HCT116 (cell line): Measurements from ENCODE around the gene TICAM1. TPM values are rescaled to one million over a fixed set of nuclear protein-coding genes. Genes with fewer than 3 reads are reported as not detected.

Experiments
- ATAC-seq: fragments of 200-7000 bp; cut with Tn5 transposase; 2 replicates; pipeline ENCODE4 v1.9.1; 2020; ENCODE audit warnings: mild to moderate bottlenecking, moderate library complexity
- Bru-seq: library from RNA; stranded (reverse); fragments of 400-500 nt; gene quantifications from one replicate; lab custom pipeline; 2021; lab: Mats Ljungman, UMichigan
- BruChase-seq, 2 experiments: library from RNA; stranded (reverse); fragments of 400-500 nt; gene quantifications; one replicate each; lab custom pipeline; 2021; lab: Mats Ljungman, UMichigan
- BruUV-seq: library from RNA; stranded (reverse); fragments of 400-500 nt; replicated peaks from 2 replicates; lab custom pipeline; 2021; lab: Mats Ljungman, UMichigan
- CTCF ChIA-PET: fragments of 300-600 bp; sonication (Branson Sonifier 250); formaldehyde crosslinking; loops from one replicate; lab custom pipeline; 2021; ENCODE audit warnings: antibody characterized with exemption; lab: Charles Lee
- POLR2A ChIA-PET: fragments of 300-600, 350-600 bp; sonication (Branson Sonifier 250); formaldehyde crosslinking; loops from one replicate; lab custom pipeline; 2021; ENCODE audit warnings: antibody characterized with exemption; lab: Charles Lee
- RAD21 ChIA-PET, 2 experiments: fragments of 300-600 bp; sonication (Branson Sonifier 250); formaldehyde crosslinking; loops; one replicate each; lab custom pipeline; 2023; ENCODE audit warnings: low total read pairs in 2 of 2; ENCODE audit not compliant: uncharacterized antibody in 2 of 2, unreplicated experiment in 2 of 2, low non-redundant PET in 1 of 2; lab: Charles Lee
- DNase-seq: peaks from one replicate; pipeline ENCODE4 v3.0.0-alpha.2; 2010; ENCODE audit warnings: low read depth, low spot score
- H2AFZ ChIP-seq: fragments of 200-600 bp; shearing (Covaris generic), sonication (generic); 2 replicates; pipeline ENCODE4 v1.6.1; 2017; ENCODE audit warnings: low read depth, mixed run types, mixed read lengths, antibody characterized with exemption, low read length; ENCODE audit not compliant: poor library complexity, severe bottlenecking
- H3K27ac ChIP-seq: 2 replicates; pipeline ENCODE4 v1.5.1; 2012; ENCODE audit warnings: low read depth, low read length
- H3K27me3 ChIP-seq: fragments of 200-600 bp; sonication (generic); 2 replicates; pipeline ENCODE4 v1.6.1; 2016; ENCODE audit warnings: mixed run types, low read length, mixed read lengths; ENCODE audit not compliant: insufficient read depth
- H3K36me3 ChIP-seq, 2 experiments: fragments of 200-500 bp in 1 of 2; fragments of 200-600 bp in 1 of 2; sonication (Bioruptor generic) in 1 of 2; sonication (generic) in 1 of 2; 2 replicates each; pipeline versions ENCODE4 v1.5.1 to v1.6.1; 2014 to 2016; ENCODE audit warnings: low read length in 2 of 2, inconsistent platforms in 1 of 2, mixed read lengths in 1 of 2, mixed run types in 1 of 2; ENCODE audit not compliant: insufficient read depth in 2 of 2, control insufficient read depth in 1 of 2
- H3K4me1 ChIP-seq, 2 experiments: fragments of 200-600 bp in 1 of 2; sonication (generic) in 1 of 2; 2 replicates each; pipeline versions ENCODE4 v1.5.1 to v1.6.1; 2012 to 2017; ENCODE audit warnings: low read length in 2 of 2, inconsistent platforms in 1 of 2, mild to moderate bottlenecking in 1 of 2, mixed read lengths in 1 of 2, mixed run types in 1 of 2, moderate library complexity in 1 of 2; ENCODE audit not compliant: insufficient read depth in 2 of 2, control insufficient read depth in 1 of 2
- H3K4me2 ChIP-seq: fragments of 200-600 bp; sonication (generic); 2 replicates; pipeline ENCODE4 v1.6.1; 2017; ENCODE audit warnings: mixed run types, low read length, mixed read lengths
- H3K4me3 ChIP-seq, 2 experiments: fragments of 200-600 bp in 1 of 2; sonication (generic) in 1 of 2; replicated peaks in 1 of 2; 2 replicates each; pipeline ENCODE4 v1.5.1; 2011 to 2016; ENCODE audit warnings: low read length in 2 of 2, control low read depth in 1 of 2, low read depth in 1 of 2, mild to moderate bottlenecking in 1 of 2, mixed read lengths in 1 of 2, mixed run types in 1 of 2
- H3K79me2 ChIP-seq: fragments of 200-600 bp; sonication (generic); 2 replicates; pipeline ENCODE4 v1.6.1; 2017; ENCODE audit warnings: mild to moderate bottlenecking, mixed run types, low read length, moderate library complexity, mixed read lengths; ENCODE audit not compliant: insufficient read depth
- H3K9ac ChIP-seq: fragments of 200-600 bp; sonication (generic); 2 replicates; pipeline ENCODE4 v1.6.1; 2016; ENCODE audit warnings: low read length, mixed read lengths
- H3K9me2 ChIP-seq: fragments of 200-600 bp; sonication (generic), shearing (Covaris generic); 2 replicates; pipeline ENCODE4 v1.6.1; 2017; ENCODE audit warnings: mixed run types, mild to moderate bottlenecking, moderate library complexity; ENCODE audit not compliant: insufficient read depth
- H3K9me3 ChIP-seq, 2 experiments: fragments of 200-500 bp in 1 of 2; fragments of 200-600 bp in 1 of 2; sonication (Bioruptor generic) in 1 of 2; sonication (generic) in 1 of 2; 2 replicates each; pipeline ENCODE4 v1.6.1; 2014 to 2017; ENCODE audit warnings: low read length in 2 of 2, mixed read lengths in 2 of 2, inconsistent platforms in 1 of 2, low read depth in 1 of 2, mild to moderate bottlenecking in 1 of 2, mixed run types in 1 of 2, moderate library complexity in 1 of 2; ENCODE audit not compliant: control insufficient read depth in 1 of 2, insufficient read depth in 1 of 2
- H4K20me1 ChIP-seq: fragments of 200-600 bp; sonication (generic), shearing (Covaris generic); 2 replicates; pipeline ENCODE4 v1.6.1; 2017; ENCODE audit warnings: mixed run types, mild to moderate bottlenecking, moderate library complexity; ENCODE audit not compliant: insufficient read depth
- CEBPB ChIP-seq: IDR thresholded peaks from 2 replicates; pipeline ENCODE4 v1.6.1; 2012; ENCODE audit warnings: low read depth
- CTCF ChIP-seq, 3 experiments: fragments of 200-600 bp in 1 of 3; sonication (generic) in 1 of 3; IDR thresholded peaks in 2 of 3; conservative IDR thresholded peaks in 1 of 3; 2 replicates each; pipeline ENCODE4 v1.5.1; 2012 to 2017; ENCODE audit warnings: low read depth in 2 of 3, low read length in 2 of 3, antibody characterized with exemption in 1 of 3, borderline replicate concordance in 1 of 3, control low read depth in 1 of 3, mild to moderate bottlenecking in 1 of 3, mixed read lengths in 1 of 3, mixed run types in 1 of 3, moderate library complexity in 1 of 3; ENCODE audit not compliant: insufficient read depth in 1 of 3
- POLR2AphosphoS5 ChIP-seq: IDR thresholded peaks from 2 replicates; pipeline ENCODE4 v1.6.1; 2011; ENCODE audit warnings: mild to moderate bottlenecking, low read depth, low read length, moderate library complexity
- SIN3A ChIP-seq: IDR thresholded peaks from 2 replicates; pipeline ENCODE4 v1.6.1; 2012; ENCODE audit warnings: low read depth
- YY1 ChIP-seq: IDR thresholded peaks from 2 replicates; pipeline ENCODE4 v1.6.1; 2011; ENCODE audit warnings: low read length, low read depth, moderate library complexity, mild to moderate bottlenecking; ENCODE audit not compliant: insufficient replicate concordance; ENCODE audit errors: extremely low read depth
- ZBTB33 ChIP-seq: IDR thresholded peaks from 2 replicates; pipeline ENCODE4 v1.6.1; 2011; ENCODE audit warnings: mild to moderate bottlenecking, low read length, moderate library complexity; ENCODE audit not compliant: insufficient replicate concordance; ENCODE audit errors: extremely low read depth
- ZFX ChIP-seq: fragments of 450-650 bp; IDR thresholded peaks from 2 replicates; pipeline ENCODE4 v1.6.1; 2017
- intact Hi-C: fragments of 100-400 bp; cut with micrococcal nuclease; formaldehyde crosslinking; loops from 2 replicates; pipeline ENCODE4 v1.10.0; 2022
- long read RNA-seq: library from polyadenylated mRNA; unstranded; transcript quantifications from one replicate; pipeline ENCODE4 v2.0.0, GENCODE V29; 2021; ENCODE audit not compliant: unreplicated experiment
- polyA plus RNA-seq: library from polyadenylated mRNA; unstranded; fragments of >200 nt; gene quantifications from 2 replicates; pipeline ENCODE4 v1.2.1, GENCODE V29; 2012; ENCODE audit warnings: missing spikeins
- total RNA-seq: library from RNA; stranded (reverse); gene quantifications from one replicate; pipeline ENCODE4 v1.2.1, GENCODE V29; 2021; ENCODE audit not compliant: unreplicated experiment

The TICAM1 gene
- 28.7 TPM for total RNA-seq
- polyA plus RNA-seq: 30.0 and 33.1 TPM in 2 replicates
- percentile 74 among the genes with signal in this experiment for Bru-seq, nascent RNA
- percentile 62 among the genes with signal in this experiment for BruChase-seq, experiment 1, labeled RNA remaining after a 6-hour chase
- BruChase-seq, experiment 2, labeled RNA remaining after a 2-hour chase: percentile 70 among the genes with signal in this experiment
- long read RNA-seq, partial matches to known transcripts: 0 of 26 reads
- long read RNA-seq, other reads (novel, unspliced or antisense): 25 of 26 reads

GRCh38 chr19:4831304-4831978 lies at the start of gene TICAM1:
Gene TICAM1, minus strand, starts transcription at chr19:4831712. Its CDS starts 13,335 bp downstream, at chr19:4818377.
- RAD21 ChIA-PET: interaction anchor here in 1 of 2 experiments (0.7 to 1.2 kb wide), 2 partner anchors 8 to 19 kb away, joined by 5 to 6 read pairs; no protein-coding TSS in a partner anchor
- Histone ChIP-seq H3K9me2 (no peaks in the 10 kb centered on the region), H3K9me3 (no peaks in the 10 kb centered on the region), H3K9ac (peak within 1 kb of the TSS; percentile 96), H3K4me3 (peak within 1 kb of the TSS; percentile 93 to 94), H3K4me2 (peak within 1 kb of the TSS; percentile 99), H3K4me1 (peaks cover 9 to 26% of the 10 kb centered on the region in 2 experiments; a peak in 3 of 4 replicates), H3K27ac (peak within 1 kb of the TSS; percentile 80), H3K79me2 (peaks cover 56% of the 10 kb centered on the region), H2AFZ (peak within 1 kb of the TSS; percentile 86), H4K20me1 (no peaks in the 10 kb centered on the region), H3K27me3 (no peaks in the 10 kb centered on the region), H3K36me3 (no peaks in the 10 kb centered on the region)
- ATAC-seq (peak; percentile 86), DNase-seq (no peak)
- CTCF ChIA-PET: no interaction called here
- intact Hi-C loops: no loop called here
- POLR2A ChIA-PET: interaction anchor here (0.5 kb wide), 1 partner anchor 739 kb away, joined by 3 read pairs; no protein-coding TSS in a partner anchor
- no TSS peak for BruUV-seq
- TF ChIP-seq POLR2AphosphoS5 (peak; percentile 83), SIN3A (no peak), YY1 (no peak), CEBPB (no peak), CTCF (IDR thresholded peaks at IDR 0.05 in 2 of 3, conservative IDR thresholded peaks at IDR 0.05 in 1 of 3; ENCODE audit: borderline replicate concordance in 1 of 3, insufficient read depth in 1 of 3, low read depth in 2 of 3, low read length in 2 of 3) (0 out of 6 replicates have a peak, but pooled peaks of 1 of the 3 experiments have one; percentile 9), ZBTB33 (no peak), ZFX (peak; percentile 69; the same call in 1 of the 2 replicates)
